Adrenal gland (tissue), 12 donors: ENCODE results near the gene SEMA3F. TPM values are rescaled to one million over a fixed set of nuclear protein-coding genes. Genes with fewer than 3 reads are reported as not detected.

Experiments
- DNase-seq, 7 donors: peaks; one replicate each; pipeline ENCODE4 v3.0.0-alpha.2; 2019 to 2020
- H3K27ac ChIP-seq, 5 donors: fragments of 200-600 bp; sonication (generic) in 4 of 5; 1 replicate in 3 of 5; 2 replicates in 2 of 5; pipeline versions ENCODE4 v1.5.1 to v1.8.0; 2016 to 2020; ENCODE audit warnings: mild to moderate bottlenecking in 1 of 5
- H3K27me3 ChIP-seq: fragments of 200-600 bp; 2 replicates; pipeline ENCODE4 v1.8.0; 2021
- H3K36me3 ChIP-seq, 2 donors: fragments of 200-600 bp; replicated peaks in 1 of 2; 1 replicate in 1 of 2; 2 replicates in 1 of 2; pipeline versions ENCODE4 v1.5.1 to v1.8.0; 2018 to 2022
- H3K4me1 ChIP-seq, 2 donors: fragments of 200-600 bp; replicated peaks in 1 of 2; 1 replicate in 1 of 2; 2 replicates in 1 of 2; pipeline versions ENCODE4 v1.5.1 to v1.8.0; 2018 to 2021
- H3K4me3 ChIP-seq, 4 donors: fragments of 200-600 bp; sonication (generic) in 3 of 4; one replicate each; pipeline ENCODE4 v1.5.1; 2016 to 2018
- H3K9me3 ChIP-seq, 3 donors: fragments of 200-600 bp; sonication (generic) in 1 of 3; replicated peaks in 1 of 3; 1 replicate in 2 of 3; 2 replicates in 1 of 3; pipeline versions ENCODE4 v1.5.1 to v1.8.0; 2016 to 2021
- CTCF ChIP-seq, 6 experiments: fragments of 450-650 bp in 4 of 6; fragments of 200-600 bp in 2 of 6; sonication (generic) in 1 of 6; IDR thresholded peaks; 1 replicate in 5 of 6; 2 replicates in 1 of 6; pipeline versions ENCODE4 v1.5.1 to v1.8.0; 2016 to 2021; ENCODE audit warnings: antibody characterized with exemption in 6 of 6, mild to moderate bottlenecking in 2 of 6, moderate library complexity in 1 of 6
- POLR2A ChIP-seq, 2 donors: fragments of 450-650 bp; IDR thresholded peaks; one replicate each; pipeline ENCODE4 v1.6.1; 2017; ENCODE audit warnings: antibody characterized with exemption in 2 of 2, mild to moderate bottlenecking in 2 of 2, moderate library complexity in 1 of 2
- WGBS, 4 donors: extraction: QIAGEN DNeasy Blood & Tissue Kit in 2 of 4; methylation state at CpG; one replicate each; pipeline versions ENCODE4 v1.1.5 to v1.1.7; 2013 to 2017; 5-methylcytosine and 5-hydroxymethylcytosine counted together
- intact Hi-C, 2 donors: fragments of 100-400 bp; cut with DNase I; formaldehyde crosslinking; loops; one replicate each; pipeline versions ENCODE4 v1.14.1 to v1.15.0; 2022 to 2023
- polyA plus RNA-seq, 3 donors: library from polyadenylated mRNA; stranded (reverse); fragments of 200-250 nt in 2 of 3; fragments of 350-450 nt in 1 of 3; fragmentation: Illumina TruSeq in 1 of 3; extraction: RNeasy Lipid Tissue Mini Kit (QIAGEN cat#74804) in 1 of 3; gene quantifications; one replicate each; pipeline ENCODE4 v1.2.3, GENCODE V29; 2013 to 2014
- total RNA-seq, 9 donors: library from RNA; depleted of rRNA in 4 of 9; stranded (reverse); fragments of >200 nt in 4 of 9; fragments of 120-200 nt in 1 of 9; fragmentation: NEBNext Ultra II Directional in 1 of 9; extraction: Animal tissue kit (Norgen Biotek cat#: 25700) in 1 of 9; gene quantifications; one replicate each; pipeline versions ENCODE4 v1.1.0 to v1.2.4, GENCODE V29; 2013 to 2023
- donor health status: healthy with polysubstance abuse.
- donor health status: Bipolar disorder and iron deficiency.
- donor health status: DM: yes; HTN: yes; CAD: no.
- donor health status: DM: no; HTN: no; CAD: no.
- donor health status: DM: no; HTN: no; CAD: no.
- donor health status: DM: yes; HTN: yes; CAD: no.

Gene SEMA3F
- total and polyA plus RNA-seq, 12 donors = 1.6 to 21.1 (median 13.6) TPM

- no peaks in the 10 kb centered on the region for H3K36me3 ChIP-seq
- no peaks in the 10 kb centered on the region for H3K27me3 ChIP-seq
- no peaks in the 10 kb centered on the region for H3K4me1 ChIP-seq
- WGBS, 4 donors = 70 to 93% (median 88%) methylated on average over 8 to 13 of the region's 13 CpGs
- no peak for DNase-seq
- TF ChIP-seq CTCF (IDR thresholded peaks at IDR 0.05) = no peak
- no peak for TF ChIP-seq POLR2A (IDR thresholded peaks at IDR 0.05)
- no peaks in the 10 kb centered on the region for H3K9me3 ChIP-seq
- intact Hi-C loops = no loop called here
- H3K27ac ChIP-seq = no peak overlapping the region
- H3K4me3 ChIP-seq = no peak overlapping the region
Measured at GRCh38 chr3:50139718-50140423, 15.3 kb upstream of the SEMA3F start.

- Histone ChIP-seq H3K9me3 (no peaks in the 10 kb centered on the region), H3K36me3 (no peaks in the 10 kb centered on the region), H3K27ac (no peak overlapping the region), H3K27me3 (no peaks in the 10 kb centered on the region), H3K4me1 (no peaks in the 10 kb centered on the region), H3K4me3 (no peak overlapping the region)
- 79 to 94% (median 93%) methylated on average over 4 to 12 of the region's 12 CpGs for WGBS, 4 donors
- intact Hi-C loops = no loop called here
- DNase-seq = no peak
- TF ChIP-seq POLR2A (IDR thresholded peaks at IDR 0.05) (no peak), CTCF (IDR thresholded peaks at IDR 0.05) (no peak)
Measured at GRCh38 chr3:50140990-50141389, 14.1 kb upstream of the SEMA3F start.

GRCh38 chr3:50146316-50146901, 8.7 kb upstream of the SEMA3F start:
- H3K4me3 ChIP-seq = no peak overlapping the region
- H3K27ac ChIP-seq = no peak overlapping the region
- DNase-seq = no peak
- H3K36me3 ChIP-seq = no peaks in the 10 kb centered on the region
- H3K27me3 ChIP-seq = no peaks in the 10 kb centered on the region
- no peaks in the 10 kb centered on the region for H3K9me3 ChIP-seq
- 80 to 88% (median 85%) methylated on average over 3 of the region's 3 CpGs for WGBS, 4 donors
- intact Hi-C loops = no loop called here
- no peak for TF ChIP-seq CTCF (IDR thresholded peaks at IDR 0.05)
- no peak for TF ChIP-seq POLR2A (IDR thresholded peaks at IDR 0.05)
- H3K4me1 ChIP-seq = no peaks in the 10 kb centered on the region

- H3K27ac ChIP-seq = no peak overlapping the region
- no peaks in the 10 kb centered on the region for H3K4me1 ChIP-seq
- no peaks in the 10 kb centered on the region for H3K27me3 ChIP-seq
- no peak overlapping the region for H3K4me3 ChIP-seq
- intact Hi-C loops = no loop called here
- no peaks in the 10 kb centered on the region for H3K36me3 ChIP-seq
- 85 to 93% (median 89%) methylated on average over 7 of the region's 7 CpGs for WGBS, 4 donors
- no peaks in the 10 kb centered on the region for H3K9me3 ChIP-seq
- TF ChIP-seq POLR2A (IDR thresholded peaks at IDR 0.05) (no peak), CTCF (IDR thresholded peaks at IDR 0.05) (no peak)
- no peak for DNase-seq
Measured at GRCh38 chr3:50147016-50147415, 8.1 kb upstream of the SEMA3F start.
